Activated B cell treated with CpG ODN at 0.5 μM for 24 hours (primary cell): ENCODE measurements around the gene ABHD12. TPM values are rescaled to one million over a fixed set of nuclear protein-coding genes. Genes with fewer than 3 reads are reported as not detected.

ENCODE experiments used
- ATAC-seq: fragments of 200-7000 bp; cut with Tn5 transposase; one replicate; pipeline ENCODE4 v1.10.0; 2021; ENCODE audit warnings: low read depth, mild to moderate bottlenecking, moderate library complexity
- CTCF ChIA-PET: fragments of 350-600 bp; sonication (Branson Sonifier 250); formaldehyde crosslinking; loops from one replicate; lab custom pipeline; 2021; ENCODE audit warnings: antibody characterized with exemption; lab: Charles Lee
- POLR2A ChIA-PET: fragments of 350-600 bp; sonication (Branson Sonifier 250); formaldehyde crosslinking; loops from one replicate; lab custom pipeline; 2021; ENCODE audit warnings: antibody characterized with exemption; lab: Charles Lee
- DNase-seq: peaks from one replicate; pipeline ENCODE4 v3.0.0; 2022
- H3K27ac Mint-ChIP-seq: one replicate; pipeline ENCODE4 v1.8.0; 2020; ENCODE audit warnings: mixed read lengths
- H3K27me3 Mint-ChIP-seq: one replicate; pipeline ENCODE4 v1.8.0; 2021; ENCODE audit warnings: mixed read lengths
- H3K36me3 Mint-ChIP-seq: one replicate; pipeline ENCODE4 v1.8.0; 2021; ENCODE audit warnings: low read depth, mixed read lengths
- H3K4me1 Mint-ChIP-seq: one replicate; pipeline ENCODE4 v1.8.0; 2021; ENCODE audit warnings: mixed read lengths
- H3K4me3 Mint-ChIP-seq: one replicate; pipeline ENCODE4 v1.8.0; 2020; ENCODE audit warnings: mild to moderate bottlenecking, mixed read lengths
- H3K9me3 Mint-ChIP-seq: one replicate; pipeline ENCODE4 v1.8.0; 2020; ENCODE audit warnings: mixed read lengths
- intact Hi-C: fragments of 100-400 bp; cut with micrococcal nuclease; formaldehyde crosslinking; loops from one replicate; pipeline ENCODE4 v1.15.1; 2024
- total RNA-seq: library from RNA; stranded (reverse); gene quantifications from 2 replicates; pipeline ENCODE4 v1.2.3, GENCODE V29; 2022
- TF ChIP-seq, protein P1 (sequence below): fragments of 200-600 bp; IDR thresholded peaks from one replicate; pipeline ENCODE4 v1.8.0; 2022; ENCODE audit warnings: antibody characterized with exemption, mild to moderate bottlenecking

The ABHD12 gene
- total RNA-seq, 1 donor from 2014 or later: 16.3 TPM

DNA sequence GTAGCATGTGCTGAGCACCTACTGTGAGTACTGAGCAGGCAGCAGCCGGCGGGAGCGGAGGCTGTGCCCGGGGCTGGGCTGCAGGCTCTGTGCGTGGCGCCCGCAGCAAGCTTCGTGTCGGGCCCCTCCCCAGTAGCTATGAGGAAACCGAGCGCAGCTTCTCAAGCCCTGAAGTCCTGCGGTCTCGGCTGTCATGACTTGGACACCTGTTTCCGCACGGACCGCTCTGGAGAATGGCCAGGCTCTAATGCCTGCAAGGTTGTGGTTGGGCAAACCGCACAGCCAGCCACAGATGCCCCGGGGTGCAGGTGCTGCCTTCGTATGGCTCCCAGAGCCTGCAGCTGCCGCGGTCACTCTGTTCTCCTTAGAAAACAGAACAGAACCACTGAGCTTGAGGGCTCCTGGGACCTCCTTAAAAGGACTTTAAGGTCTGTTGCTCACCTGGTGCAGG is 109.1 kb downstream of the ABHD12 start:
- H3K36me3 Mint-ChIP-seq: peaks cover 61% of the 10 kb centered on the region
- DNase-seq (peak; percentile 20), ATAC-seq (peak; percentile 66)
- H3K27ac Mint-ChIP-seq: no peak overlapping the region
- TF ChIP-seq, protein P1, sequence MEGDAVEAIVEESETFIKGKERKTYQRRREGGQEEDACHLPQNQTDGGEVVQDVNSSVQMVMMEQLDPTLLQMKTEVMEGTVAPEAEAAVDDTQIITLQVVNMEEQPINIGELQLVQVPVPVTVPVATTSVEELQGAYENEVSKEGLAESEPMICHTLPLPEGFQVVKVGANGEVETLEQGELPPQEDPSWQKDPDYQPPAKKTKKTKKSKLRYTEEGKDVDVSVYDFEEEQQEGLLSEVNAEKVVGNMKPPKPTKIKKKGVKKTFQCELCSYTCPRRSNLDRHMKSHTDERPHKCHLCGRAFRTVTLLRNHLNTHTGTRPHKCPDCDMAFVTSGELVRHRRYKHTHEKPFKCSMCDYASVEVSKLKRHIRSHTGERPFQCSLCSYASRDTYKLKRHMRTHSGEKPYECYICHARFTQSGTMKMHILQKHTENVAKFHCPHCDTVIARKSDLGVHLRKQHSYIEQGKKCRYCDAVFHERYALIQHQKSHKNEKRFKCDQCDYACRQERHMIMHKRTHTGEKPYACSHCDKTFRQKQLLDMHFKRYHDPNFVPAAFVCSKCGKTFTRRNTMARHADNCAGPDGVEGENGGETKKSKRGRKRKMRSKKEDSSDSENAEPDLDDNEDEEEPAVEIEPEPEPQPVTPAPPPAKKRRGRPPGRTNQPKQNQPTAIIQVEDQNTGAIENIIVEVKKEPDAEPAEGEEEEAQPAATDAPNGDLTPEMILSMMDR: no peak
- intact Hi-C loops: no loop called here
- H3K4me1 Mint-ChIP-seq: peaks cover 27% of the 10 kb centered on the region
- CTCF ChIA-PET: no interaction called here
- H3K27me3 Mint-ChIP-seq: no peaks in the 10 kb centered on the region
- POLR2A ChIA-PET: interaction anchor here (0.6 to 1.0 kb wide), 4 partner anchors 33 to 86 kb away, joined by 3 to 5 read pairs (median 4); partner anchors contain the start of genes ENTPD6 and PYGB
- no peak overlapping the region for H3K4me3 Mint-ChIP-seq
- no peaks in the 10 kb centered on the region for H3K9me3 Mint-ChIP-seq

DNA sequence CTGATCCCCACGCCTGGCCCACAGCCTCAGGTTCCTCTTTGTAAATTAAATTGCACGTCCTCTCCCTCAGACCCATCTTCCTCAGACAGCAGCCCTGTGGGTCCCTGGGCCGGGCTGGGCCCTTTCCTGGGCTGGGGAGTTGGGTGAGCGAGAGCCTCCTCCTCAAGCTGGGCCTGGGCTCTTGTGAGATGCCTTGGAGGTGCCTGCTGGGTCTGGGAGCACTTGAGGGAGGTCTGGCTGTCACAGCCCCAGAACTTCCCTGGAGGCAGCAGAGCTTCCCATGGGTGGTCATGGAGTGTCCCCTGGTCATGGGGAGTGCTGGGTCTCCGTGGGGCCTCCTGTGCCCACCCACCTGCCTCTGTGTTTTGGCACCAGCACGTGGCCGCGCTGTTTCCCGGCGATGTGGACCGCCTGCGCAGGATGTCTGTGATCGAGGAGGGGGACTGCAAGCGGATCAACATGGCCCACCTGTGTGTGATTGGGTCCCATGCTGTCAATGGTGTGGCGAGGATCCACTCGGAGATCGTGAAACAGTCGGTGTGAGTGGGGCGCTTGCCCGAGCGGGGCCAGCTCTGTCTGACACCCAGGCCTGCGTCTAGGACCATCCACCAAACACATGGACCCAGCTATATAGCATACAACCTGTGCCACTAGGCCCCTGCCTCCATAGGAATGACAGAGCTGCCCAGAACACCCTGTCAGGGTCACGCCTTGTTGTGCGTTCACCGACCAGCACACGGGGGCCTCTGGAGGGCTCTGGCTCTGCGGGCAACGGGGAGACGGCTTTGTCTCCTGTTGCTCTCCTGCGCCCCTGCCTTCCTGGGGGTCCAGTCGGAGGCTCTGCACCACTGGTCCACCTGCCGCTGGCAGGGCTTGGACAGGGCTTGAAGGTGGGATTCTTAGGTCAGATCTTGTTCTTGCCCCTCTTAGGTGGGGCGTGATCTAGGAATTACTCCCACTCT is 109.8 kb downstream of the ABHD12 start:
- intact Hi-C loops: no loop called here
- ChIA-PET CTCF (no interaction called here), POLR2A (interaction anchor here (0.6 to 1.0 kb wide), 3 partner anchors 33 to 38 kb away, joined by 3 to 5 read pairs (median 5); partner anchors contain the start of gene PYGB)
- Mint-ChIP-seq H3K9me3 (no peaks in the 10 kb centered on the region), H3K36me3 (peaks cover 59% of the 10 kb centered on the region), H3K4me3 (no peak overlapping the region), H3K4me1 (peaks cover 27% of the 10 kb centered on the region), H3K27me3 (no peaks in the 10 kb centered on the region), H3K27ac (no peak overlapping the region)
- ATAC-seq (no peak), DNase-seq (peak; percentile 12)
- TF ChIP-seq, protein P1: no peak

DNA sequence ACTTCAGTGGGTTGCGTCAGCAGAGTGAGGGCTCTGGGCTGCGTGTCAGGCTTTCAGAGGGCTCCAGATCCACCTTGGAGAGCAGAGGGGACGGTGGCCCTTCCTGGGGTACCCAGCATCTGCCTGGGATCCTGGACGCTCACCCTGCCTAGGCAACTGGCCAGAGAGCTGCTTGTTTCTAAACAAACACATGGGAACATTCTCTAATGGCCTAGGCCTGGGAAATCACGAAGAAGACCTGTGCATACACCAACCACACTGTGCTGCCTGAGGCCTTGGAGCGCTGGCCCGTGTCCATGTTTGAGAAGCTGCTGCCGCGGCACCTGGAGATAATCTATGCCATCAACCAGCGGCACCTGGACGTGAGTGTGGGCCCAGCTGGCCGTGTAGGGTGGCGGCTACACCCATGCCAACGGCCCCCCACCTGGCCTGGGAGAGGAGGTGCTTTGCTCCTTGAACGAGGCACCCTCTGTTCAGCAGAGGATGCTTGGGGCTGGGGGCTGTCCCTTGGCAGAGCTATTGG is 110.5 kb downstream of the ABHD12 start:
- H3K27ac Mint-ChIP-seq: no peak overlapping the region
- H3K36me3 Mint-ChIP-seq: peaks cover 59% of the 10 kb centered on the region
- H3K9me3 Mint-ChIP-seq: no peaks in the 10 kb centered on the region
- intact Hi-C loops: no loop called here
- POLR2A ChIA-PET: no interaction called here
- TF ChIP-seq, protein P1: no peak
- H3K4me3 Mint-ChIP-seq: no peak overlapping the region
- CTCF ChIA-PET: no interaction called here
- DNase-seq (peak; percentile 16), ATAC-seq (peak; percentile 36)
- H3K4me1 Mint-ChIP-seq: peaks cover 27% of the 10 kb centered on the region
- no peaks in the 10 kb centered on the region for H3K27me3 Mint-ChIP-seq

DNA sequence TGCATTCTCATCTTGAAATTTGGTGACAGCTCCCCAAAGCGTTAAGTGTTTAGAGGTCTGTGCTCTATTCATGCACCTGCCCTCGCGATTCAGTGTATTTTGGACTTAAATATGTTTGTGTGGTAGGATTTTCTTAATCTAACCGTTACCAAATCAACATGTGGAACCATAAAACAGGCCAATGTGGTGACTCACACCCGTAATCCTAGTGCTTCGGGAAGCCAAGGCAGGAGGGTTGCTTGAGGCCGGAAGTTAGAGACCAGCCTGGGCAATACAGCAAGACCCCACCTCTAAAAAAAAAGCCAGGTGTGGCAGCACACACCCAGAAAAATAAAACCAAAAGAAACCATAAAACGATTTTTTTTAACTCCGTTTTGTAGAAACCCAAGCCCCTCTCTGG is 111.2 kb downstream of the ABHD12 start:
- TF ChIP-seq, protein P1: no peak
- peaks cover 27% of the 10 kb centered on the region for H3K4me1 Mint-ChIP-seq
- no peak overlapping the region for H3K4me3 Mint-ChIP-seq
- no peak overlapping the region for H3K27ac Mint-ChIP-seq
- ChIA-PET POLR2A (no interaction called here), CTCF (interaction anchor here (1.1 kb wide), 1 partner anchor 120 kb away, joined by 4 read pairs; no protein-coding TSS in a partner anchor)
- DNase-seq (no peak), ATAC-seq (no peak)
- H3K36me3 Mint-ChIP-seq: peaks cover 62% of the 10 kb centered on the region
- intact Hi-C loops: no loop called here
- H3K9me3 Mint-ChIP-seq: no peaks in the 10 kb centered on the region
- no peaks in the 10 kb centered on the region for H3K27me3 Mint-ChIP-seq
